Cerebellar nuclear complex (tissue), 1 donor: Measurements from ENCODE around the gene HMGN2.
"Not testable (repeated sequence)": the region's sequence is repeated elsewhere in the genome, so short reads cannot be mapped to it uniquely, and the experiment has no call there.

Source experiments
- DNase-seq, 2 experiments: peaks; one replicate each; lab custom pipeline; 2025; lab: John Stamatoyannopoulos, UW

HMGN2 gene

GRCh38 chr1:26477446-26478152 is 5.4 kb downstream of the HMGN2 start:
- no peak for DNase-seq

GRCh38 chr1:26478159-26478558 is 5.9 kb downstream of the HMGN2 start:
- DNase-seq = no peak

GRCh38 chr1:26478988-26479387 is 6.7 kb downstream of the HMGN2 start:
- DNase-seq = no peak

- DNase-seq = no peak
Measured at GRCh38 chr1:26482921-26483320, 10.7 kb downstream of the HMGN2 start.

- DNase-seq = no peak
Measured at GRCh38 chr1:26483980-26484379, 11.7 kb downstream of the HMGN2 start.

GRCh38 chr1:26490155-26490554 is 17.9 kb downstream of the HMGN2 start:
- no peak for DNase-seq

- DNase-seq = no peak
Measured at GRCh38 chr1:26493267-26493666, 21.0 kb downstream of the HMGN2 start.

- no peak for DNase-seq
Measured at GRCh38 chr1:26493938-26494337, 21.7 kb downstream of the HMGN2 start.

GRCh38 chr1:26496861-26497260 is 24.6 kb downstream of the HMGN2 start:
- DNase-seq = no peak

GRCh38 chr1:26498894-26499293 is 26.7 kb downstream of the HMGN2 start:
- no peak for DNase-seq

- DNase-seq = no peak
Measured at GRCh38 chr1:26500488-26501175, 28.4 kb downstream of the HMGN2 start.

- DNase-seq = not testable (repeated sequence)
Measured at GRCh38 chr1:26510711-26511110, 38.5 kb downstream of the HMGN2 start.

- DNase-seq = not testable (repeated sequence)
Measured at GRCh38 chr1:26515836-26516235, 43.6 kb downstream of the HMGN2 start.

- DNase-seq = no peak
Measured at GRCh38 chr1:26516987-26517765, 44.9 kb downstream of the HMGN2 start.

- no peak for DNase-seq
Measured at GRCh38 chr1:26517766-26518049, 45.5 kb downstream of the HMGN2 start.

- DNase-seq = no peak
Measured at GRCh38 chr1:26518355-26518754, 46.1 kb downstream of the HMGN2 start.

GRCh38 chr1:26520339-26520738 is 48.1 kb downstream of the HMGN2 start:
- no peak for DNase-seq

- no peak for DNase-seq
Measured at GRCh38 chr1:26521669-26522030, 49.4 kb downstream of the HMGN2 start.

GRCh38 chr1:26522073-26522472 is 49.8 kb downstream of the HMGN2 start:
- no peak for DNase-seq

GRCh38 chr1:26524181-26524580 is 51.9 kb downstream of the HMGN2 start:
- no peak for DNase-seq
